ENCODE data around the gene VEGFA.

VEGFA gene

GRCh38 chr6:43825187-43826115 is 55.4 kb downstream of the VEGFA start:
- Histone ChIP-seq H3K27ac (replicated peaks) (no peak overlapping the region), H3K4me3 (replicated peaks; ENCODE audit: insufficient read depth, low read length) (no peak overlapping the region), H3K27me3 (ENCODE audit: insufficient read depth, poor library complexity, severe bottlenecking) (no peaks in the 10 kb centered on the region)
- no peak for DNase-seq (ENCODE audit: low read depth in 1 of 2, low spot score in 1 of 2)
- TF ChIP-seq REST (IDR thresholded peaks at IDR 0.05; ENCODE audit: insufficient replicate concordance, low read depth): no peak
- no peak for TF ChIP-seq POLR2AphosphoS5 (IDR thresholded peaks at IDR 0.05; ENCODE audit: low read depth)
- TF ChIP-seq CTCF (IDR thresholded peaks at IDR 0.05; ENCODE audit: insufficient read depth, low read length): no peak
- no peak for TF ChIP-seq SPI1 (IDR thresholded peaks at IDR 0.05; ENCODE audit: borderline replicate concordance, low read depth)
- no peak for TF ChIP-seq GABPA (IDR thresholded peaks at IDR 0.05; ENCODE audit: low read depth)

GRCh38 chr6:43826730-43827129 is 56.7 kb downstream of the VEGFA start:
- peak in 1 of 2 experiments; percentile 12 for DNase-seq (ENCODE audit: low read depth in 1 of 2, low spot score in 1 of 2)
- no peak overlapping the region for H3K27ac ChIP-seq (replicated peaks)
- no peaks in the 10 kb centered on the region for H3K27me3 ChIP-seq (ENCODE audit: insufficient read depth, poor library complexity, severe bottlenecking)
- TF ChIP-seq REST (IDR thresholded peaks at IDR 0.05; ENCODE audit: insufficient replicate concordance, low read depth): no peak
- no peak for TF ChIP-seq POLR2AphosphoS5 (IDR thresholded peaks at IDR 0.05; ENCODE audit: low read depth)
- TF ChIP-seq SPI1 (IDR thresholded peaks at IDR 0.05; ENCODE audit: borderline replicate concordance, low read depth): no peak
- no peak for TF ChIP-seq GABPA (IDR thresholded peaks at IDR 0.05; ENCODE audit: low read depth)
- H3K4me3 ChIP-seq (replicated peaks; ENCODE audit: insufficient read depth, low read length): no peak overlapping the region

- H3K27me3 ChIP-seq (ENCODE audit: insufficient read depth, poor library complexity, severe bottlenecking): no peaks in the 10 kb centered on the region
- no peak for DNase-seq (ENCODE audit: low read depth in 1 of 2, low spot score in 1 of 2)
- TF ChIP-seq SPI1 (IDR thresholded peaks at IDR 0.05; ENCODE audit: borderline replicate concordance, low read depth) (no peak), GABPA (IDR thresholded peaks at IDR 0.05; ENCODE audit: low read depth) (no peak), REST (IDR thresholded peaks at IDR 0.05; ENCODE audit: insufficient replicate concordance, low read depth) (no peak), CTCF (IDR thresholded peaks at IDR 0.05; ENCODE audit: insufficient read depth, low read length) (no peak), POLR2AphosphoS5 (IDR thresholded peaks at IDR 0.05; ENCODE audit: low read depth) (no peak)
- no peak overlapping the region for H3K4me3 ChIP-seq (replicated peaks; ENCODE audit: insufficient read depth, low read length)
- H3K27ac ChIP-seq (replicated peaks): no peak overlapping the region
Observed at GRCh38 chr6:43827898-43828297, 57.9 kb downstream of the VEGFA start.

Measured in HL-60 (cell line).